ENCODE measurements around the gene NEMP2.
"Not testable (repeated sequence)": the region's sequence is repeated elsewhere in the genome, so short reads cannot be mapped to it uniquely, and the experiment has no call there.

Gene NEMP2

GRCh38 chr2:190501702-190502407, 32.7 kb downstream of the NEMP2 start:
- TF ChIP-seq, protein P1, sequence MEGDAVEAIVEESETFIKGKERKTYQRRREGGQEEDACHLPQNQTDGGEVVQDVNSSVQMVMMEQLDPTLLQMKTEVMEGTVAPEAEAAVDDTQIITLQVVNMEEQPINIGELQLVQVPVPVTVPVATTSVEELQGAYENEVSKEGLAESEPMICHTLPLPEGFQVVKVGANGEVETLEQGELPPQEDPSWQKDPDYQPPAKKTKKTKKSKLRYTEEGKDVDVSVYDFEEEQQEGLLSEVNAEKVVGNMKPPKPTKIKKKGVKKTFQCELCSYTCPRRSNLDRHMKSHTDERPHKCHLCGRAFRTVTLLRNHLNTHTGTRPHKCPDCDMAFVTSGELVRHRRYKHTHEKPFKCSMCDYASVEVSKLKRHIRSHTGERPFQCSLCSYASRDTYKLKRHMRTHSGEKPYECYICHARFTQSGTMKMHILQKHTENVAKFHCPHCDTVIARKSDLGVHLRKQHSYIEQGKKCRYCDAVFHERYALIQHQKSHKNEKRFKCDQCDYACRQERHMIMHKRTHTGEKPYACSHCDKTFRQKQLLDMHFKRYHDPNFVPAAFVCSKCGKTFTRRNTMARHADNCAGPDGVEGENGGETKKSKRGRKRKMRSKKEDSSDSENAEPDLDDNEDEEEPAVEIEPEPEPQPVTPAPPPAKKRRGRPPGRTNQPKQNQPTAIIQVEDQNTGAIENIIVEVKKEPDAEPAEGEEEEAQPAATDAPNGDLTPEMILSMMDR (IDR thresholded peaks at IDR 0.05; ENCODE audit: borderline replicate concordance, insufficient read depth, low read depth, low read length), result no peak
- no peak overlapping the region for H3K4me3 ChIP-seq (ENCODE audit: low read depth, low read length)

DNA sequence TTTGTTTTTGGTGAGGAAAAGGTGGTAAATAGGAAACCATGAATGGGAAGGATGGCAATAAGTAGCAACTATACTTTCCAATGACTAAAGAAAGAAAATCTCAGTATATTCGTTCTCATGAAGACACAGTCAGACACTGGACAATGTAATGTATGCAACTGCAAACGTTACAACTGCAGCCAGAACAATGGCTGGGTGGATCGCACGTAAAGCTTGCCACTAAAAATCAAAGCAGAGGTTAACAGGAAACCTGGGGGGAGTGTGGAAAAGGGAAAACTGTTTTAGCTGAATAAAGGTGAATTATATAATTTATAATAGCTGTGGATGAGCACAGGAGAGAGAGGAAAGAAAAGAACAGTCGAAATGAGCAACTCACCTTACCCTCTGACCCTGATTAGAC, 33.3 kb downstream of the NEMP2 start:
- no peak overlapping the region for H3K4me3 ChIP-seq (ENCODE audit: low read depth, low read length)
- TF ChIP-seq, protein P1 (IDR thresholded peaks at IDR 0.05; ENCODE audit: borderline replicate concordance, insufficient read depth, low read depth, low read length), result no peak

GRCh38 chr2:190500054-190500502, 34.4 kb downstream of the NEMP2 start:
- no peak overlapping the region for H3K4me3 ChIP-seq (ENCODE audit: low read depth, low read length)
- TF ChIP-seq, protein P1 (IDR thresholded peaks at IDR 0.05; ENCODE audit: borderline replicate concordance, insufficient read depth, low read depth, low read length), result no peak

DNA sequence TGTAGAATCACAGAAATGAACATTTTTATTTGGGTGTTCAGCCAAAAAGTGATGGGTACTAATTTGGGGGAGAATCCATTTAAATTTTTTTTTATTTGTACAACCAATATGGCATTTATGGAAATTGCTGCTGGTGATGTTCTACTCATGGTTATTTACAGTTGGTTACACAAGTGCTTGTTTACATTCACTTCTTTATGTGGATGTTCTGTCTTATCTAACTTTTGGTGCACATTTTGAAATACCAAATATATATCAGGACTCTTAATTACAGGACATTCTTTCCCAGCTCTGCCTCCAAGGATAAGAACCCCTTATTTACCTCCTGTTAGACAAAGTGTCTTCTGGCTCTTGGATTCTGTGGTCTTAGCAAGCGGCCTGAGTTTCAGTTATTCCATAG, 35.2 kb downstream of the NEMP2 start:
- TF ChIP-seq, protein P1 (IDR thresholded peaks at IDR 0.05; ENCODE audit: borderline replicate concordance, insufficient read depth, low read depth, low read length), result no peak
- no peak overlapping the region for H3K4me3 ChIP-seq (ENCODE audit: low read depth, low read length)

GRCh38 chr2:190497428-190497827, 37.1 kb downstream of the NEMP2 start:
- TF ChIP-seq, protein P1 (IDR thresholded peaks at IDR 0.05; ENCODE audit: borderline replicate concordance, insufficient read depth, low read depth, low read length), result no peak
- H3K4me3 ChIP-seq (ENCODE audit: low read depth, low read length), result no peak overlapping the region

- not testable (repeated sequence) for H3K4me3 ChIP-seq (ENCODE audit: low read depth, low read length)
These were observed 39.8 kb downstream of the NEMP2 start for GRCh38 chr2:190494600-190495227.

GRCh38 chr2:190493095-190493494, 41.4 kb downstream of the NEMP2 start:
- TF ChIP-seq, protein P1 (IDR thresholded peaks at IDR 0.05; ENCODE audit: borderline replicate concordance, insufficient read depth, low read depth, low read length), result no peak
- H3K4me3 ChIP-seq (ENCODE audit: low read depth, low read length), result no peak overlapping the region
